HG02759 (cell line): ENCODE measurements around the gene FCHSD2.
"Not testable (repeated sequence)": the region's sequence is repeated elsewhere in the genome, so short reads cannot be mapped to it uniquely, and the experiment has no call there.

ENCODE experiments used
- ATAC-seq: cut with Tn5 transposase; IDR thresholded peaks from one replicate; pipeline ENCODE4 v1.9.1; 2021; ENCODE audit warnings: mild to moderate bottlenecking, moderate library complexity; ENCODE audit not compliant: unreplicated experiment

The FCHSD2 gene

DNA sequence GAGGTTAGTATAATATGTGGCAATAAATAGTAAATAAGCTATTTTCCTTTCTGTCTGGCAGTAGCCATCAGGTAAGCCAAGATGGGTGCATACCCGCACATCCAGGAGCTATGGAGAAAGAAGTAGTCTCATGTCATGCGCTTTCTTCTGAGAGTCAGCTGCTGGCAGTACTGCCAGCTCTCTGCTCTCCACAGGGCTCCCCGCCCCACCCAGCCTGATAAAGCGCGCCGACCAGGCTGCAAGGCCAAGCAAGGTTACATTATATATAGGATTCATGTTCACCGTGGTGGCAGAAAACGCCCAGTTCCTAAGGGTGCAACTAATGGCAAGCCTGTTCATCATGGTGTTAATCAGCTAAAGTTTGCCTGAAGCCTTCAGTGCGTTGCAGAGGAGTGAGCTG is 201.7 kb downstream of the FCHSD2 start:
- ATAC-seq, result no peak

DNA sequence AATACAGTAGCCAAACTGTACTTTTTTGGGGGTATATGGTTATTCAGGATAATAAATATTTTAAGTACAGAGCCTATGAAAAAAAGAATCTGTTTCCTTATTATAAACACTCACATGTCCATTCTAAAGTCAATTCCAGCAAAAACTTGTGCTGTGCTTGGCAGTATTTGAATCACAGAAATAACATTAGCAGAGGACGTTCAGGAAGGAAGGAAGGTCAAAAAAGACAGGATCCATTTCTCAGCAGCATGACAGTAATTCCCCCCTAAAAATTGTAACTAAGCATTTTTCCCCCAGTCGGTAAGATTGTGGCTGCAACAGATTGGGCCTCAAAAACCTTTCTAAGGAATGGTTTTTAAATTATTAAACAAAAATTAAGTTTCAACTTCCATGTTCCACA is 203.1 kb downstream of the FCHSD2 start:
- no peak for ATAC-seq

DNA sequence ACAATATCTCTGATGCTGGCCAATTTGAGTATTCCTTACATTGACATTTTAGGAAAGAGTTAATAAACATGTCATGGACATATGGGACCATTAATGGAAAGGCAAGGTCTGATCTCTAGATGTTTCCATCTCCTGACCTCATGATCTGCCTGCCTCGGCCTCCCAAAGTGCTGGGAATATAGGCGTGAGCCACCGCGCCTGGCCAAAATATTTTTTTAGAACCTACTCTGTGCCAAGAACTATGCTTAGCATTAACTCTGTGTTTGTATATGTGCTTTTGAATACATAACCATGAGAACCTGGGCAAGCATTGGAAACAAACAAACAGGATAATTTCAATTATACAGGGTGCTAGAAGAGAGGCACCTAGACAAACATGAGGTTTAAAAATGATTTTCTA is 204.7 kb downstream of the FCHSD2 start:
- no peak for ATAC-seq

DNA sequence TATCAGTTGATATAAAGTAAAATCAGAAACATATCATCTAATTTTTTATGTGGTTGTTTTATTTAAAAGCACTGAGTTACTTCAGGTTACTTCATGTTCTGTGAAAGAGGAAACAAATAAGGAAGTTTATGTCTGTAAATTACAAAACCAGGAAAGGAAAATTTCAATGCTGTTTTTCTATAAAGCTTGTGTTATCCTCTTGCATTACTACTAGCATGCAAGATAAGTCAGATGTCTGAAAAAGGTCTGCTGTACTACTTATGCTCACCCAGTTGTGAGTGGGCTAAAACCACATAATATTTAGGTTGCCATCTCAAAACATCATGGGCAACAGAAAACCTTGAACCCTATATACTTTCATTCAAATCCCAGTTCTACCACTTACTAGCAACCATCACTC is 206.4 kb downstream of the FCHSD2 start:
- ATAC-seq, result no peak

DNA sequence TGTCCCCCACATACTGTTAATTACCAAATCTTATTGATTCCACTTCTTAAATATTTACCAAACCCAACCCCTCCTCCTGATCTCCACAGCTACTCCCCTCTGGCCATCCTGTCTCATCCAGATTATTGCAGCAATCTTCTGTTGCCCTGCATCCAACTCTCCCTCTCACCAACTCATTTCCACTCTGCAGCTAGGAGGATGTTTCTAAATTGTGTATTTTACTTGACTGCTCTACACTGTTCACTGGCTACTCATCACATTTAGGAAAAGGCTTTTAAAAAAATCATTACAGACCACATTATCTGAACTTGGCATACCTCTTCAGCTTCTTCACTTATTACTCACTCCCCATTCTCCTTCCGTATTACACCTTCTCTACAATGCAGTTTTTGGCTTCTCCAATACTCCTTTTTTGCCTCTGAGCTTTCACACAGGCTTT is 210.0 kb downstream of the FCHSD2 start:
- ATAC-seq, result no peak

DNA sequence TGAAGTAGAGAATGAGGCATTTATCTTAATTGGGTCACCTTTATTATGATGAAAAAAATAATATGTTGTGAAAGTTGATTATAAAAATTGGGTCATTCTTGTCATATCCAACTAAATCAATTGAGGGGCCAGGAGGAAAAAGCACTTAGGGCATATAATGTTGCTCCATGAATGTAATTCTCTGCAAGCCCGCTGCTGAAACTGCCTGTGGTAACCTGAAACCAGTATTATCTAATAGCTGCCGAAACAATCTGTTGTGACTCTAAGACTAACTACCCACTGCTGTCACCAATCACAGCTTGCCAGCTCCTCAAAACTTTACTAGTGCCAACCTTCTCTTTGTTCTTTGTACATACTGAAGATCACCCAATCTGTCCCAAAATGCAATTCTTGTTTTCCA is 212.1 kb downstream of the FCHSD2 start:
- no peak for ATAC-seq

DNA sequence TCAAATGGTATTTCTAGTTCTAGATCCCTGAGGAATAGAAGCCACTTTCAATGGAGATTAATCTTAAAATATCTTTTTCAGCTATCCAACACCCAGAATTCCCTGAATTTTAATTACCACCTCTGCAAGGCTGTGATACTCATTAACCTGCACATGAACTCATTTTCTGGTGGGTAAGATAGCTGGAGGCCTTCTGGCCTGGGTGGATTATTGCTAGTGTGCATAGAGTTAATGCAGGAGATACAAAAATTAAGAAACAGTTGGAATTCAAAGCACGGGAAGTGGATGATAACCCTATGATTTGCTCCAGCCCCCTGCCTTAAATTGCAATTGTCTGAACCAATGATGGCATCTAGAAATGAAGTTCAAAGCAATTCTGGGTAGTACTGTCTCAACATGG is 212.9 kb downstream of the FCHSD2 start:
- no peak for ATAC-seq

DNA sequence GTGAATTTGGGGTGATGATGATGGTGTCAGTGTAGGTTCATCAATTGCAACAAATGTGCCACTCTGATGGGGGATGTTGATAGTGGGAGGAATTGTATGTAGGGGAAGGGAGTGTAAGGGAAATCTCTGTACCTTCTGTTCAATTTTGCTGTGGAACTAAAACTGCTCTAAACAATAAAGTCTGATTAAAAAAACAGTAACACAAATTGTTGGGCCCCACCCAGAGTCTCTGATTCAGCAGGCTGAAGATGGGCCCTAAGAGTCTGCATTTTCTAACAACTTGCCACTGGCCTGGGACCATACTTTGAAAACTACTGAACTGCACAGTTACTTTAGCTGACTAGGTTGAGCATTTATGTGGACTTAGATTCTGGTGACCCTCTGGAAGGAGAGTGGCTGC is 214.7 kb downstream of the FCHSD2 start:
- no peak for ATAC-seq

DNA sequence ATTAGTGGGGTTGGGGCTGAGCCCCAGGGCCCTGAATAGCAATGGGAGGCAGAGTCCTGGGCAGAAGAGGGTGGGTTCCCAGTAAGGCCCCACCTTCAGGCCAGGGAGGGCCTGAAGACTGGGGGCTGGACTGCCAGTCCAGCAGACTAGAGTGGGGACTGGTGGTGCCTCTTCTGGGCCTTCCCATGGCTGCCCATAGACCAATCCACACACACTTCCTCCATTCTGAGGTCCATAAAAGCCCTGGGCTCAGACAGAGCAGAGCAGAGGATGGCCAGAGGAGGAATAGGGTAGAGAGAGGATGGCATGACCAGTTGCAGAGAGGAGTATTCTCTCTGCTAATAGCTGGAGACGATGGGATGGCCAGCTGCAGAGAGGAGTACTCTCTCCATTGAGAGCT is 216.0 kb downstream of the FCHSD2 start:
- ATAC-seq, result no peak

DNA sequence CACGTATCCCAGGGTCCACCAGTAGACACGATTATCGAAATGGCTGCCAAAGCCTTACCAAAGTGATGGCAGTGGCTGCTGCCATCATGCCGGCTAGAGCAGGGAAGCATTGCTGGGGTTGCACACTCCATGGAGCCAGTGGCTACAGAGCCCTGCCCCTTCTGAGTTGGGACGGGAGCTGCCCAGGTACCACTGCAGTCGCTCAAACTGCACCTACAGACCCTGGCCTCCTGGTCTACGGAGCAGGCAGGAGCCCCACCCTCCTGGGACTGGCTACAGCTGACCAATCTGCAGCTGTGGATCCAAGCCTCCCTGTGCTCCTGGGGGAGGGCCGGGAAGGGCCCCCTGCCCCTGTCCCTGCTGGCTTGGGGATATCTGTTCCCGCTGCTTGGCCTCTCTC is 216.5 kb downstream of the FCHSD2 start:
- ATAC-seq, result no peak

DNA sequence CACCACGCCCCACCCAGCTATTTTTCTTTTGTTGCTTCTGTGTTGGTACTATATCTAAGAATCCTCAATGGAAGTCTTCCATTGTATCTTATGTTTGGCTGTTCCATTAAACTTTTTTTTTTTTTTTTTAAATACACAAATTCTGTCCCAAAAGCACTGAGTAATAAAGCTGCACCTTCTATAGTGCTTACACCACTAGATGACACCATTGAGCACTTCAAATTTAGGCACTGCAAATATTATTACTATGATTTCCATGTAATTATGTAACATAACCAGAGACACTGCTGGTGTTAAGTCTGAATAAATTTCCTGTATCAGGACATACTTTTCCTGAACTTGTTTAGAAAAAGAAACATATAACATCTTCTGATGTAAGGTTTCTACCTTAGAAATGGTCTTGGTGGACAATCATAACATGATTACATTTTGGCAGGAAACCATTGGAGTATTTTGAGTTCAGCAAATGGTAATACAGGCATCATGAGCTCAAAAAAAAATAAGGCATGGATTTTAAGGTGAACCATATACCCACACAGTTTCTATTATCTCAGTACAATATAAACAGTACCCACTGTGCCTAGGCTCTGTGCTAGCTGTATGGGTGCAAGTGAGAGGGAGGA is 217.4 kb downstream of the FCHSD2 start:
- ATAC-seq, result no peak

DNA sequence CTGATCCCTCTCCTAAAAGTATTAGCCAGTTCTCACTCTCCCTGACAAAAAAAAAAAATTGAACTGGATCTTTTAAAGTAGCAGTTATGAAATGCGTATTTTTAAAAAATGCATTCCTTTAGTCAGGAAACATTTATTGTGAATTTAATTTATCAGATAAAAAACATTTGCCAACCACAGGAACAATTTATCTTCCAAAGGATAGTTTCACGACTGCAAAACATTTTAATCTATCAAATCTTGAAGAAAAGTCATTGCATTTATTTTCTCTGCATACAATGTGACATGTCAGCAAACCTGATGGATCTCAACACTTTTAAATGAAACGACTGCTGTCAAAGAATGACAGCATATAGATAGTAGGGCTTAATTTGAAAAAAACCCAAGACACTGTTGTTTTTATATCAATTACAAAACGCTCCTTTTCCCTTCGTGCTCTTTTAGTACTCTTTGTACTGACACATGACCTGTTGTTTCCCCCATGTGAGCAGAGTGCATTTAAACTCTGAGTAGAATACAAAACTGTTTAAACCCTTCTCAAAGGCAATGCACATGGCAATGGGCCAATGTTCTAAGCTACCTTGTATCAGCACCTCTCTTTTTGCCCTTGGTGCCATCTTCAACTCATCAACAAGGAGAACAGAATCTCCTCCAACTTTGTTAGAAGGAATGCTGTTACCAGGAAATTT is 220.9 kb downstream of the FCHSD2 start:
- no peak for ATAC-seq

DNA sequence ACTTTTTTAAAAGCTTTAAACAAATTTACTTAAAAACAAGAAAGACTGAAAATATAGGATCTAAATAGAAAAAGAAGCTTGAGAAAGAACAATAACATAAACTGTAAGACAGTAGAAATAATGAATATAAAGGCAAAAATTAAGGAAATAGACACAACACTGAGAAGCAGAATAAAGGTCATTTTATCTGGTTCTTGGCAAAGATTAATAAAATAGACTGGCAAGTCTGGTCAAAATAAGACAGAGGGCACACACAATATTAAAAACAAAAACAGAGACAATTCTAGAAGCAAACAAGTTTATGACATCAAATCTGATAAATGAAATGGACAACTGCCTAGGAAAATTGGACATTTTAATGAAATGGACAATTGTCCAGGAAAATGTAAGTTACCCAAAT is 222.1 kb downstream of the FCHSD2 start:
- no peak for ATAC-seq

DNA sequence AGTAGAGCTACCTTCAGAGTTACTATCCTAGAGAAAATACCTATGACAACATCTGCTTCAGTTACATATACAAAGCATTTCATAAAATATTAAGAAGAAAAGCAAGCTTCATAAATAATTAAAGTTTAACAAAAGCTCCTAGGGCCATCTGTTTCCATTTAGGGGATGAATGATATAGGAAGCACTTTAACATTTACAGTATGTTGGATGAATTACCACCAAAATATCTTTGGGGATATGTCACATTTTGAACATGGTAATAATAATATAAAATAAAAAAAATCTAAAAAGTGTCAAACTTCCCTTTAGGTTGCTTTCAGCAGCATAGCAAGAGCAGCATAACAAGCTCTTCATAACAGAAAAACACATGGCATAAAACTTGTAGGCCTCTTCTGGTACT is 223.3 kb downstream of the FCHSD2 start:
- ATAC-seq, result no peak

DNA sequence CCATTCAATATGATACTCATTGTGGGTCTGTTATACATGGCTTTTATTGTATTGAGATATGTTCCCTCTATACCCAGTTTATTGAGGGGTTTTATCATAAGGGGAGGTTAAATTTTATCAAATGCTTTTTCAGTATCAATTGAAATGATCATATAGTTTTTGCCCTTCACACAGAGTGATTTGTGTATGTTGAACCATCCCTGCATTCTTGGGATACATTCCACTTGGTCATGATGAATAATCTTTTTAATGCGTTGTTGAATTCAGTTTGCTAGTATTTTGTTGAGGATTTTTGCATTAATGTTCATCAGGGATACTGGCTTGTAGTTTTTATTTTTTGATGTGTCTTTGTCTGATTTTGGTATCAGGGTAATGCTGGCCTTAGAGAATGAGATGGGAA is 229.9 kb downstream of the FCHSD2 start:
- no peak for ATAC-seq

DNA sequence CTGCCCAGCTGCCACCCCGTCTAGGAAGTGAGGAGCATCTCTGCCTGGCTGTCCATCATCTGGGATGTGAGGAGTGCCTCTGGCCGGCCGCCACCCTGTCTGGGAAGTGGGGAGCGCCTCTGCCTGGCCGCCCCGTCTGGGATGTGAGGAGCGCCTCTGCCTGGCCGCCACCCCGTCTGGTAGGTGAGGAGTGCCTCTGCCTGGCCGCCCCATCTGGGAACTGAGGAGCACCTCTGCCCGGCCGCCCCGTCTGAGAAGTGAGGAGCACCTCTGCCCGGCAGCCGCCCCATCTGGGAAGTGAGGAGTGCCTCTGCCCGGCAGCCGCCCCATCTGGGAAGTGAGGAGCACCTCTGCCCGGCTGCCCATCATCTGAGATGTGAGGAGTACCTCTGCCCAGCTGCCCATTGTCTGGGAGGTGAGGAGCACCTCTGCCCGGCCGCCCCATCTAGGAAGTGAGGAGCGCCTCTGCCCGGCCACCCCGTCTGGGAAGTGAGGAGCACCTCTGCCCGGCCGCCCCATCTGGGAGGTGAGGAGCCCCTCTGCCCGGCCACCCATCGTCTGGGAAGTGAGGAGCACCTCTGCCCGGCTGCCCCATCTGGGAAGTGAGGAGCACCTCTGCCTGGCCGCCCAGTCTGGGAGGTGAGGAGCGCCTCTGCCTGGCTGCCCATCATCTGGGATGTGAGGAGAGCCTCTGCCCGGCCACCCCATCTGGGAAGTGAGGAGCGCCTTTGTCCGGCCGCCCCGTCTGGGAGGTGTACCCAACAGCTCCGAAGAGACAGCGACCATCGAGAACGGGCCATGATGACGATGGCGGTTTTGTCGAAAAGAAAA is 232.3 kb downstream of the FCHSD2 start:
- not testable (repeated sequence) for ATAC-seq

DNA sequence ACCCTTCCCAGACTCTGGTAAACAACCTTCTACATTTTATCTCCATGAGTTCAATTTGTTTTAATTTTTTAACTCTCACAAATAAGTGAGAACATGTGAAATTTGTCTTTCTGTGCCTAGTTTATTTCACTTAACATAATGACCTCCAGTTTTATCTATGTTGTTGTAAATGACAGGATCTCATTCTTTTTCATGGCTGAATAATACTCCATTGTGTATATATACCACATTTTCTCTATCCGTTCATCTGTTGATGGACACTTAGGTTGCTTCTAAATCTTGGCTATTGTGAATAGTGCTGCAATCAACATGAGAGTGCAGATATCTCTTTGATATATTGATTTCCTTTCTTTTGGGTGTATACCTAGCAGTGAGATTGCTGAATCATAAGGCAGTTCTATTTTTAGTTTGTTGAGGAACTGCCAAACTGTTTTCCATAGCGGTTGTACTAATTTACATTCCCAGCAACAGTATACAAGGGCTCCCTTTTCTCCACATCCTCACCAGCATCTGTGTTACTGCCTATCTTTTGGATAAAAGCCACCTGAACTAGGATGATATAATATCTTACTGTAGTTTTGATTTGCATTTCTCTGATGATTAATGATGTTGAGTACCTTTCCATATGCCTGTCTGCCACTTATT is 234.0 kb downstream of the FCHSD2 start:
- no peak for ATAC-seq

DNA sequence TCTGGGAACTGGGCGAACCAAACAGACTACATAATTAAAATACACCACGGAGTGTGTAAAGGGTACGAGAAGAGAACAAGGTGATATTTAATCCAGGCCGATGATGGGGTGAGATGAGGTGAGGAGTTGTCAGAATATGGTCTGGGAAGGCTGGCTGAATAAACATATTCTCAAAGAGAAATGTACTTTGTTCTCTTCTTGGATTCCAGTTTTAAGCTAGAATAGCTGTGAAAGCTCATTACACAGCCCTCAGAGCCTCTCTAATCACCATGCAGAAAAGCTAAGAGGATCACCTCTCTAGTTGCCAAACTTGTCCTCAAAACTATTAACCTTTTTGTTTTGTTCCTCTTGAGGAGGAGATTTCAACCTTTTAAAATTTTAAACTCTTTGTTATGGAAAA is 238.1 kb downstream of the FCHSD2 start:
- ATAC-seq, result no peak

DNA sequence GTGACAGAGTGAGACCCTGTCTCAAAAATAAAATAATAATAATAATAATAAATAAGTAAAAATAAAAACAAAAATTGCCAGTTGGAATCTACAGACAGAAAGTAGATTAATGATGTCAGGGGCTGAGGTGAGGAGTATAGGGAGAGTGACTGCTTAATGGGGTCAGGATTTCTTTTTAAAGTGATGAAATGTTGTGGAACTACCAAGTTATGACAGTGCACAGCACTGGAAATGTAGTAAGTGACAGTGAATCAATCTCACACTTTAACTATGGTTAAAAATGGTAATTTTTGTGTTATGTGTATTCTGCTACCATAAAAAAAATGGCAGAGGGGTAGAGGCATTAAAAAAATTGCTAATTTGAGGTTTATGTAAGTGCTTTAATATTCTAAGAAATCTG is 240.7 kb downstream of the FCHSD2 start:
- no peak for ATAC-seq

DNA sequence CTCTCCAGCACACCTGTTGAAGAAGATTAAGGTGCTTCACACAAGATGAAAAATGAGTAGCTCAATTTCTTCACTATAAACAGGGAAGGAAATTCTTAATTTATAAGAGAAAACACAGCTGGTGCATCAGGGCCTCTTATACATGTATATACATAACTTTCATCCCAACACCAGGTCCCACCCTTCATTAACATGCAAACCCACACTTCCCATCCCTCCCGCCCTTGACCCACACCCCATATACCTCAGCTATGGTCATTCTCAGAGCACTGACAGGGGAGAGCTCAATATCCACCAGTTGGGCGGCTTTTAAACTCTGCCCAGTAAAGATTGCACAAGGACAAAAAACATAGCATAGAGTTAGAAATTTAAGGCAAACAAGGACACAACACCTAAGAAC is 242.1 kb downstream of the FCHSD2 start:
- ATAC-seq, result no peak

DNA sequence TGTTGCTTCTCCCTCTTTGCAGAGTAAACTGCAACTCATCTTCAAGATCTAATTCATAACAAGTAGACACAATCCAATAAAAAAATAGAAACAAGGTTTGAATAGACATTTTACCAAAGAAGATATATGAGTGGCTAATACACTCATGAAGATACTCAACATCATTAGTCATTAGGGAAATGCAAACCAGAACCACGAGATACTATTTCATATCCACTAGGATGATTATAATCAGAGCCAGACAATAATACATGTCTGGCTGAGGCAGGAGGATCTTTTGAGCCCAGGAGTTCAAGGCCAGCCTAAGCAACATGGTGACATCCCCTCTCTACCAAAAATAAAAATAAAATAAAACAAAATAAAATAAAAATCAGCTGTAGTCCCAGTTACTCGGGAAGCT is 242.9 kb downstream of the FCHSD2 start:
- no peak for ATAC-seq

DNA sequence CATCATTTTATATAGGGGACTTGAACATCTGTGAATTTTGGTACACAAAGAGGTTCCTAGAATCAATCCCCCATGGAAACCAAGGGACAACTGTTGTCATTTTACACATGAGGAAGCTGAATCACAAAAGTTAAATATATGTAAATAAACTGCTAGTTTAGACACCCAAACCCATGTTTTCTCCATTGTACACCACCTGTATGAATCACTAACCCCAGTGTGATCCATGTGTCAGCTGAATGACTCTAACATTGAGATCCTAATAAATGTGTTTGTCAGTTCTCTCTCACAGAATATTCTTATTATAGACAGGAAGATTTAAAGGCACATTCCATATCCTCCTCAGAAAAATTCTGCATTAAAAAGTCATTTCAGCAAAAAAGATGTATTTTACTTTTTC is 244.6 kb downstream of the FCHSD2 start:
- no peak for ATAC-seq
